ENCODE results near the gene DNAH8.

Gene DNAH8

DNA sequence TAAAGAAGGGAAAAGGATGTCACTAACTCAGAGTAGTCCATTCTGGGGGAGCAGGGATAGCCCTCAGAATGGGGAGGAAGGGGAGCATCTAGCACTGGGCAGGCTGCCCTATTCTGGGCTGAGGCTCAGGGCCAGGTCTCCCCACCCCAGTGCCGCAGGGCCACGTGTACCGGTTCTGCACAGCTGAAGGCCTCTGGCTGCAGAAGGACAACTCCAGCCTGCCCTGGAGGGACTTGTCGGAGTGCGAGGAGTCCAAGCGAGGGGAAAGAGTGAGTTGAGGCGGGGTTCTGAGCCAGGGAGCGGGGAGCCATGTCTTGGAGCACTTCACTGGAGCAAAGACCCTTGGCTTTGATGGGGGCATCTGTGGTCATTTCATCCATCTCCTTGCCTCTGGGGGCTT is 350.4 kb downstream of the DNAH8 start:
- Histone ChIP-seq H4K20me1 (ENCODE audit: low read depth, low read length) (no peaks in the 10 kb centered on the region), H3K4me3 (ENCODE audit: insufficient read depth, low read length, poor library complexity, severe bottlenecking) (no peak overlapping the region), H3F3A (ENCODE audit: insufficient read depth) (no peaks in the 10 kb centered on the region), H3K9me2 (replicated peaks; ENCODE audit: insufficient read depth, low read length) (no peaks in the 10 kb centered on the region), H3K9me3 (ENCODE audit: insufficient read depth, low read length) (no peaks in the 10 kb centered on the region), H3K27me3 (ENCODE audit: low read length) (no peaks in the 10 kb centered on the region), H3K9ac (ENCODE audit: low read length) (no peak overlapping the region), H3K79me2 (ENCODE audit: insufficient read depth, low read length) (no peaks in the 10 kb centered on the region), H3K36me3 (ENCODE audit: low read length) (no peaks in the 10 kb centered on the region), H3K4me2 (ENCODE audit: low read depth, low read length, poor library complexity, severe bottlenecking) (no peak overlapping the region), H3K27ac (ENCODE audit: low read depth, low read length) (no peak overlapping the region), H2AFZ (ENCODE audit: low read depth, low read length, severe bottlenecking) (no peak overlapping the region)
- TF ChIP-seq, protein P1, sequence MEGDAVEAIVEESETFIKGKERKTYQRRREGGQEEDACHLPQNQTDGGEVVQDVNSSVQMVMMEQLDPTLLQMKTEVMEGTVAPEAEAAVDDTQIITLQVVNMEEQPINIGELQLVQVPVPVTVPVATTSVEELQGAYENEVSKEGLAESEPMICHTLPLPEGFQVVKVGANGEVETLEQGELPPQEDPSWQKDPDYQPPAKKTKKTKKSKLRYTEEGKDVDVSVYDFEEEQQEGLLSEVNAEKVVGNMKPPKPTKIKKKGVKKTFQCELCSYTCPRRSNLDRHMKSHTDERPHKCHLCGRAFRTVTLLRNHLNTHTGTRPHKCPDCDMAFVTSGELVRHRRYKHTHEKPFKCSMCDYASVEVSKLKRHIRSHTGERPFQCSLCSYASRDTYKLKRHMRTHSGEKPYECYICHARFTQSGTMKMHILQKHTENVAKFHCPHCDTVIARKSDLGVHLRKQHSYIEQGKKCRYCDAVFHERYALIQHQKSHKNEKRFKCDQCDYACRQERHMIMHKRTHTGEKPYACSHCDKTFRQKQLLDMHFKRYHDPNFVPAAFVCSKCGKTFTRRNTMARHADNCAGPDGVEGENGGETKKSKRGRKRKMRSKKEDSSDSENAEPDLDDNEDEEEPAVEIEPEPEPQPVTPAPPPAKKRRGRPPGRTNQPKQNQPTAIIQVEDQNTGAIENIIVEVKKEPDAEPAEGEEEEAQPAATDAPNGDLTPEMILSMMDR (IDR thresholded peaks at IDR 0.05; ENCODE audit: insufficient read depth, low read length, poor library complexity, severe bottlenecking) = no peak
- no peak for TF ChIP-seq EZH2phosphoT487 (conservative IDR thresholded peaks at IDR 0.05; ENCODE audit: low read length)

DNA sequence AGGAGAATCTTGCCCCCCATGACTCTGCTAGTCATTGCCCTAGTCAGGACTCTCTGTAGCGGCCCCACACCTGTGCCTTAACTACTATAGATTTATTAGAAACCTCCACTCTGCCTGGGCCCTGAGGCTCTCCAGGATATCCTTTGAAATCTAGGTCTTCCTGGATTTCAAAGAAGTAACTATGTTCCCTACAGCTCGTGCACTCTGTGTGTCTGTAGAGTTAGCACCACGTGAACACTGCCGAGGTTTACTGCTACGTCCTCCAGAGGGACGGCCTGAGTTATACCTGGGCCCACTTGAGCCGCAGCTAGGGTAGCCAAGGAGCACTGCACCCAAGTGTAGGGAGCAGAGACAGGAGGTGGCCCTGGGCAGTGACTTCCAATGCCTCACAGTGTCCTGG is 353.3 kb downstream of the DNAH8 start:
- Histone ChIP-seq H4K20me1 (ENCODE audit: low read depth, low read length) (no peaks in the 10 kb centered on the region), H3K4me3 (ENCODE audit: insufficient read depth, low read length, poor library complexity, severe bottlenecking) (no peak overlapping the region), H2AFZ (ENCODE audit: low read depth, low read length, severe bottlenecking) (no peak overlapping the region), H3K79me2 (ENCODE audit: insufficient read depth, low read length) (no peaks in the 10 kb centered on the region), H3K27me3 (ENCODE audit: low read length) (no peaks in the 10 kb centered on the region), H3K9me2 (replicated peaks; ENCODE audit: insufficient read depth, low read length) (no peaks in the 10 kb centered on the region), H3K27ac (ENCODE audit: low read depth, low read length) (no peak overlapping the region), H3K4me2 (ENCODE audit: low read depth, low read length, poor library complexity, severe bottlenecking) (no peak overlapping the region), H3F3A (ENCODE audit: insufficient read depth) (no peaks in the 10 kb centered on the region), H3K36me3 (ENCODE audit: low read length) (no peaks in the 10 kb centered on the region), H3K9ac (ENCODE audit: low read length) (no peak overlapping the region), H3K9me3 (ENCODE audit: insufficient read depth, low read length) (no peaks in the 10 kb centered on the region)
- no peak for TF ChIP-seq EZH2phosphoT487 (conservative IDR thresholded peaks at IDR 0.05; ENCODE audit: low read length)
- TF ChIP-seq, protein P1 (IDR thresholded peaks at IDR 0.05; ENCODE audit: insufficient read depth, low read length, poor library complexity, severe bottlenecking) = no peak

DNA sequence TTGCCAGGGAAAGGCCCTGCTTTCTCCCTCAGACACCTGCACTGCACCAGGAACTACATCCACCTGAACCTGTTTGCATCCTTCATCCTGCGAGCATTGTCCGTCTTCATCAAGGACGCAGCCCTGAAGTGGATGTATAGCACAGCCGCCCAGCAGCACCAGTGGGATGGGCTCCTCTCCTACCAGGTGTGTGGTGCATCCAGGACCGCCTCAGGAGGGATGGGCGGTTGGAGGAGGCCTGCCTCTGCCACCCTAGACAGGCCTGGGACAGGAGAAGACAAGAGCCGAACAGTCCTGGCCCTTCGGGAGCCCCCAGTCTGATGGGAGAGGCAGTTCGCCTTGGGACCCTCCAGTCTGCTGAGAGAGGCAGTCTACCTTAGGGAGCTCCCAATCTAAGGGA is 357.7 kb downstream of the DNAH8 start:
- TF ChIP-seq, protein P1 (IDR thresholded peaks at IDR 0.05; ENCODE audit: insufficient read depth, low read length, poor library complexity, severe bottlenecking) = no peak
- TF ChIP-seq EZH2phosphoT487 (conservative IDR thresholded peaks at IDR 0.05; ENCODE audit: low read length) = no peak
- Histone ChIP-seq H3K4me3 (ENCODE audit: insufficient read depth, low read length, poor library complexity, severe bottlenecking) (no peak overlapping the region), H3K79me2 (ENCODE audit: insufficient read depth, low read length) (no peaks in the 10 kb centered on the region), H3K9ac (ENCODE audit: low read length) (no peak overlapping the region), H3K36me3 (ENCODE audit: low read length) (no peaks in the 10 kb centered on the region), H3K9me3 (ENCODE audit: insufficient read depth, low read length) (no peaks in the 10 kb centered on the region), H3F3A (ENCODE audit: insufficient read depth) (no peaks in the 10 kb centered on the region), H3K4me2 (ENCODE audit: low read depth, low read length, poor library complexity, severe bottlenecking) (no peak overlapping the region), H3K27ac (ENCODE audit: low read depth, low read length) (no peak overlapping the region), H4K20me1 (ENCODE audit: low read depth, low read length) (no peaks in the 10 kb centered on the region), H2AFZ (ENCODE audit: low read depth, low read length, severe bottlenecking) (no peak overlapping the region), H3K27me3 (ENCODE audit: low read length) (no peaks in the 10 kb centered on the region), H3K9me2 (replicated peaks; ENCODE audit: insufficient read depth, low read length) (no peaks in the 10 kb centered on the region)

Measured in SU-DHL-6 (cell line).